NT2/D1 (cell line): ENCODE results near the gene NGF.
"Not testable (repeated sequence)": the region's sequence is repeated elsewhere in the genome, so short reads cannot be mapped to it uniquely, and the experiment has no call there.

Experiments
- YY1 ChIP-seq: IDR thresholded peaks from 2 replicates; pipeline ENCODE4 v1.6.1; 2011; ENCODE audit not compliant: insufficient read length, insufficient read depth
- ZNF274 ChIP-seq: IDR thresholded peaks from 2 replicates; pipeline ENCODE4 v1.6.1; 2011; ENCODE audit warnings: mild to moderate bottlenecking, low read depth, low read length

- not testable (repeated sequence) for TF ChIP-seq YY1, ZNF274
These were observed 22.6 kb upstream of the NGF start for GRCh38 chr1:115360505-115361129.
